Endothelial cell of umbilical vein (primary cell): ENCODE measurements around the gene ZRSR2. TPM values are rescaled to one million over a fixed set of nuclear protein-coding genes. Genes with fewer than 3 reads are reported as not detected.

ENCODE experiments used
- BruUV-seq: library from RNA; stranded (reverse); fragments of 400-500 nt; replicated peaks from 2 replicates; lab custom pipeline; 2021; lab: Mats Ljungman, UMichigan
- CTCF ChIA-PET: fragments of 300-600, 350-600 bp; sonication (Branson Sonifier 250); formaldehyde crosslinking; loops from one replicate; lab custom pipeline; 2021; ENCODE audit warnings: antibody characterized with exemption, inconsistent platforms; lab: Charles Lee
- POLR2A ChIA-PET: fragments of 300-600, 350-600 bp; sonication (Branson Sonifier 250); formaldehyde crosslinking; loops from one replicate; lab custom pipeline; 2021; ENCODE audit warnings: antibody characterized with exemption, inconsistent platforms; lab: Charles Lee
- DNase-seq: peaks from one replicate; pipeline ENCODE4 v3.0.0-alpha.2; 2011; ENCODE audit warnings: low read depth, low spot score
- FAIRE-seq: peaks from 2 replicates; lab custom pipeline; 2011; peaks lifted over from hg19 to GRCh38; lab: Jason Lieb, UNC
- H2AFZ ChIP-seq: 2 replicates; pipeline ENCODE4 v1.6.0; 2012; ENCODE audit warnings: low read depth, low read length, control low read depth, inconsistent platforms
- H3K27ac ChIP-seq: 2 replicates; pipeline ENCODE4 v1.5.1; 2011; ENCODE audit warnings: low read depth, mild to moderate bottlenecking, control low read depth, low read length, moderate library complexity; ENCODE audit not compliant: insufficient read depth
- H3K27me3 ChIP-seq, 2 experiments: 2 replicates each; pipeline versions ENCODE4 v1.6.0 to v1.6.1; 2011; ENCODE audit warnings: low read length in 2 of 2, mixed read lengths in 1 of 2; ENCODE audit not compliant: control insufficient read depth in 2 of 2, insufficient read depth in 2 of 2
- H3K36me3 ChIP-seq, 2 experiments: 2 replicates in 1 of 2; 3 replicates in 1 of 2; pipeline ENCODE4 v1.5.1; 2011; ENCODE audit warnings: low read length in 2 of 2, mild to moderate bottlenecking in 1 of 2, moderate library complexity in 1 of 2; ENCODE audit not compliant: control insufficient read depth in 2 of 2, insufficient read depth in 2 of 2; ENCODE audit errors: extremely low read depth in 1 of 2
- H3K4me1 ChIP-seq: 3 replicates; pipeline ENCODE4 v1.5.1; 2011; ENCODE audit warnings: mild to moderate bottlenecking, low read length; ENCODE audit not compliant: control insufficient read depth, insufficient read depth; ENCODE audit errors: extremely low read depth
- H3K4me2 ChIP-seq: 2 replicates; pipeline ENCODE4 v1.6.1; 2011; ENCODE audit warnings: low read length, control low read depth, mixed read lengths; ENCODE audit not compliant: insufficient read depth
- H3K4me3 ChIP-seq, 3 experiments: fragments of 200-600 bp in 1 of 3; sonication (generic), shearing (Covaris generic) in 1 of 3; replicated peaks in 1 of 3; 2 replicates each; pipeline ENCODE4 v1.5.1; 2011 to 2016; ENCODE audit warnings: control low read depth in 3 of 3, low read length in 3 of 3, mild to moderate bottlenecking in 2 of 3, inconsistent platforms in 1 of 3, low read depth in 1 of 3, moderate library complexity in 1 of 3; ENCODE audit not compliant: insufficient read depth in 1 of 3
- H3K79me2 ChIP-seq: 2 replicates; pipeline ENCODE4 v1.6.0; 2012; ENCODE audit warnings: low read length, inconsistent platforms; ENCODE audit not compliant: control insufficient read depth, insufficient read depth
- H3K9ac ChIP-seq: replicated peaks from 2 replicates; pipeline ENCODE3; 2011; ENCODE audit warnings: low read length, control low read depth; ENCODE audit not compliant: insufficient read depth; ENCODE audit errors: extremely low read depth
- H3K9me1 ChIP-seq: replicated peaks from 3 replicates; pipeline ENCODE4 v1.6.0; 2011; ENCODE audit warnings: mild to moderate bottlenecking, low read length; ENCODE audit not compliant: control insufficient read depth, insufficient read depth; ENCODE audit errors: extremely low read depth
- H3K9me3 ChIP-seq: replicated peaks from 2 replicates; pipeline ENCODE4 v1.5.1; 2012; ENCODE audit warnings: low read length, inconsistent platforms; ENCODE audit not compliant: control insufficient read depth, insufficient read depth
- H4K20me1 ChIP-seq: replicated peaks from 2 replicates; pipeline ENCODE3; 2011; ENCODE audit warnings: mild to moderate bottlenecking, low read length; ENCODE audit not compliant: control insufficient read depth, insufficient read depth; ENCODE audit errors: extremely low read depth
- EZH2 ChIP-seq: IDR thresholded peaks from 2 replicates; pipeline ENCODE4 v1.6.1; 2012; ENCODE audit warnings: borderline replicate concordance, low read depth, mild to moderate bottlenecking, moderate library complexity, low read length, inconsistent platforms; ENCODE audit not compliant: severe bottlenecking
- FOS ChIP-seq: IDR thresholded peaks from 2 replicates; pipeline ENCODE4 v1.6.1; 2011; ENCODE audit warnings: mild to moderate bottlenecking, low read length, moderate library complexity, borderline replicate concordance; ENCODE audit not compliant: insufficient read depth
- GATA2 ChIP-seq: IDR thresholded peaks from 2 replicates; pipeline ENCODE4 v1.7.0; 2011; ENCODE audit warnings: low read depth, mild to moderate bottlenecking, moderate library complexity, mixed read lengths, low read length; ENCODE audit not compliant: insufficient read length, insufficient read depth
- JUN ChIP-seq: IDR thresholded peaks from 2 replicates; pipeline ENCODE4 v1.6.1; 2011; ENCODE audit warnings: borderline replicate concordance, low read depth; ENCODE audit not compliant: insufficient read length, insufficient read depth
- dilution Hi-C: fragments of 300-500 bp; cut with MboI; formaldehyde crosslinking; loops from one replicate; pipeline ENCODE4 v1.15.0; 2019; ENCODE audit warnings: low sequenced_read_pairs; ENCODE audit not compliant: extremely low pct_ligation_motif_present
- intact Hi-C: fragments of 100-400 bp; cut with micrococcal nuclease; formaldehyde crosslinking; loops from one replicate; pipeline ENCODE4 v1.10.0; 2022
- polyA plus RNA-seq, 4 experiments: library from polyadenylated mRNA; depleted of rRNA in 3 of 4; stranded (reverse) in 3 of 4; unstranded in 1 of 4; fragments of >200 nt; gene quantifications; 2 replicates each; pipeline versions ENCODE4 v1.2.1 to v1.2.3, GENCODE V29; 2011 to 2012; ENCODE audit warnings: missing spikeins in 1 of 4
- total RNA-seq: library from RNA; stranded (reverse); gene quantifications from 2 replicates; pipeline ENCODE4 v1.2.3, GENCODE V29; 2021

The ZRSR2 gene
- total and polyA plus RNA-seq, 2 donors (not counting 3 experiments of a cell fraction or from before 2014, with no cell fraction given), result 3.3 to 8.1 TPM

- dilution Hi-C loops (no loop called here), intact Hi-C loops (no loop called here)
- Histone ChIP-seq H3K9me1 (no peaks in the 10 kb centered on the region), H3K27ac (no peak overlapping the region), H4K20me1 (no peaks in the 10 kb centered on the region), H3K4me2 (no peak overlapping the region), H3K9ac (no peak overlapping the region), H2AFZ (no peak overlapping the region), H3K9me3 (no peaks in the 10 kb centered on the region), H3K79me2 (no peaks in the 10 kb centered on the region), H3K4me3 (no peak overlapping the region), H3K4me1 (peaks cover 5% of the 10 kb centered on the region), H3K27me3 (no peaks in the 10 kb centered on the region), H3K36me3 (no peaks in the 10 kb centered on the region)
- no peak for FAIRE-seq
- CTCF ChIA-PET, result no interaction called here
- BruUV-seq, result no TSS peak
- POLR2A ChIA-PET, result no interaction called here
- peak; percentile 1 for DNase-seq
- TF ChIP-seq EZH2 (no peak), FOS (no peak)
Measured at GRCh38 chrX:15785176-15785750, 5.0 kb upstream of the ZRSR2 start.

GRCh38 chrX:15786915-15787314, 3.4 kb upstream of the ZRSR2 start:
- TF ChIP-seq JUN (no peak), GATA2 (no peak)
- H3K4me2 ChIP-seq, result no peak overlapping the region
- no peak overlapping the region for H3K27ac ChIP-seq
- ChIA-PET CTCF (no interaction called here), POLR2A (no interaction called here)
- H3K9me3 ChIP-seq, result no peaks in the 10 kb centered on the region
- H3K9ac ChIP-seq, result no peak overlapping the region
- DNase-seq (no peak), FAIRE-seq (no peak)
- H3K4me1 ChIP-seq, result peaks cover 5% of the 10 kb centered on the region
- dilution Hi-C loops (no loop called here), intact Hi-C loops (no loop called here)
- no peaks in the 10 kb centered on the region for H3K9me1 ChIP-seq
- H3K27me3 ChIP-seq, result no peaks in the 10 kb centered on the region
- no peak overlapping the region for H3K4me3 ChIP-seq
- H3K79me2 ChIP-seq, result no peaks in the 10 kb centered on the region
- H4K20me1 ChIP-seq, result no peaks in the 10 kb centered on the region
- BruUV-seq, result no TSS peak
- H2AFZ ChIP-seq, result no peak overlapping the region
- no peaks in the 10 kb centered on the region for H3K36me3 ChIP-seq
